Activated CD4-positive, CD25-positive, alpha-beta regulatory T cell treated with anti-CD3 and anti-CD28 coated beads, Interleukin-2, amount 50 U/mL, for 16 hours (primary cell): ENCODE results near the gene LRRC4B.
A peak's percentile ranks its signal among the peaks of the same experiment; 100 is the strongest.
"Not testable (repeated sequence)": the region's sequence is repeated elsewhere in the genome, so short reads cannot be mapped to it uniquely, and the experiment has no call there.

Experiments used
- DNase-seq: peaks from one replicate; pipeline ENCODE4 v3.0.0-alpha.2; 2020; ENCODE audit warnings: low read depth, low spot score

The LRRC4B gene

DNA sequence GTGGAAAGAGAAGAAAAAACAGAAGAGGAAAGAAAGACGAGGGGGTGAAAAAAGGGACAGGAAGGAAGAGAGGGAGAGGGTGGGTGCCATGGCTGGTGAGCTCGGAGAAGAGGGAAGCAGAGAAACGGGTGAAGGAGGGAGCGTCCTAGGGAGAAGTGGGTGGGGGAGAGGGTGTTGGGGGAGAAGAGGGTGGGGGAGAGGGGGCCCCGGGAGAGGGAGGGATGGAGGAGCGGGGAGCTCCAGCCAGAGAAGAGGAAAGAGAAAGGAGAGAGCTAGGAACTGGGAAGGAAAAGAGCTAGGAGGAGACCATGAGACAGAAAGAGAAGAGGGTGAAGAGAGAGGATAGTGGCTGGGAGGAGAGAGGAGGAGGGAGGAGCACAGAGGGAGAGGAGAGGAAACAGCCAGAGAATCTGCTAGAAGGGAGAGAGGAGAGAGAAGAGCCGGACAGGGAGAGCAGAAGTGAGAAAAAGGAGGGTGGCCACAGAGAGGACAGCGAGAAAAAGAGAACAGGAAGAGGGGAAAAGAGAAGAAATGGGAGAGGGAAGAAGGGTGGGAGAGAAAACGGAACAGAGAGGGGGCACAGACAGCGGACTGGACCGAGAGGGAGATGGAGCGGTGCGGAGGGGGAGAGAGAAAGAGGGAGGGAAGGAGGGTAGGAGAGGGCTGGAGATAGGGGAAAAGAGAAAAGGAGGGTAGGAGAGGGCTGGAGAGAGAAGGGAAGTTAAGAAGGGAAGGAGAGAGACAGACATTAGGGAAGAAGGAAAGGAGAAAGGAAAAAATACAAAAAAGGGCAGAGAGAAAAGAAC is 79.6 kb downstream of the LRRC4B start:
- DNase-seq, result no peak

DNA sequence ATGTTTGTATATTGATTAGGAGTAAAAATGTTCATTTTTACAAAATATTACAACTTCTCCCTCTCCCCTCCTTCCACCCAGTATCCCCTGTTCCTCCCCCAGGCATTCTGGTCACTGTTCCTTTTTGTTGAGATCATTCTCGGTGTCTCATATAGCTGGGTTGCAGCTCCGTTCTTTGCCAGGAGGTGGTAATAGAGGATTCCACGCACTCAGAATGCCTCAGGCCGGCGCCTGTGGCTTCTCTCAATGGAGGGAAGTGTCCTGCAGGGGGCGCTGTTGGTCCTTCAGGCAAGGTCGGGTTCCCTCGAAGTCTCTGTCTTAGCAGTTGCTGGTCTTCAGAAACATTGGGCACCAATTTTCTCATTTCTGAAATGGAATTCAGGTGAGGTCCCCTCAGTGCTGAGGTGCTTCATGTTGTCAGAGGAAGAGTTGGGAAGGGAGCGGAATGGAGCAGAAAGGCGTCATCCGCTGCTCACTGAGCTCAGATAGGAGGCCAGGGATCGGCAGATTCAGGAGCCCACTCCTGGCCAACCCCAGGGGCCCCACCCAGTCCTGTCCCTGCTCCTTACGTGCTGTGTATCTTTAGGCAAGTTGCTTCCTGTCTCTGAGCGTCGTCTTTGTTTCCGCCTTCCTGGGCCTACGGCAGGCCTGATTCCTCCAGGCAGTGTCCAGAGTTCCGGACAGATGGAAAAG is 81.3 kb downstream of the LRRC4B start:
- peak; percentile 19 for DNase-seq

DNA sequence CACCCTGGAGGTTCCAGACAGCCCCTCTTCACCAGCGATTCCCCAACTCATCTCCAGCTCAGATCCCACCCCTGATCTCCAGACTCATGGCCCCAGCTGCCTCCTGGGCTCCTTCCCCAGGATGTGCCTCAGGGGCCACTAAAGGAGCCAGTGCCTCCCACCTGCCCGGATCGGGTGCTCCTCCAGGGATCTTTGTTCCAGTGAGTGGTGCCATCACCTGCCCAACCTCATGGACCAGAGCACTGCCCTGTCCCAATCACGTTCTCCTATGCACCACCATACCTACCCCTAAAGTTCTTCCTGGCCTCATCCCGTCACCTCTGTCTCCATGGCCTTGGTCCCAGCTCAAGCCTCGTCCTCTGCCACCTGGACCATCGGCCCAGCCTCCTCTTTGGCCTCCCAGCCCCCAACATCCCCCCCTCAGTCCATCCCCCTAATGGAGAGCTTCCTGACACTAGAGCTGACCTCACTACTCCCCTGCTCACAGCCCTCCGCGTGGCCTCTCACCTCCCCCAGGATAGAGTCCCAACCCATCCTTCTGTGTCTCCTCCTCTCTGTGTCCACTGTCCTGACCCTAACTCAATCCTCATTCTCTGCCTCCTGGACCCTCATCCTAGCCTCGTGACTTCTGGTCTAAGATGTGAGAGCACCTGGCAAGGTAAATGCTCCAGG is 82.8 kb downstream of the LRRC4B start:
- DNase-seq, result no peak

DNA sequence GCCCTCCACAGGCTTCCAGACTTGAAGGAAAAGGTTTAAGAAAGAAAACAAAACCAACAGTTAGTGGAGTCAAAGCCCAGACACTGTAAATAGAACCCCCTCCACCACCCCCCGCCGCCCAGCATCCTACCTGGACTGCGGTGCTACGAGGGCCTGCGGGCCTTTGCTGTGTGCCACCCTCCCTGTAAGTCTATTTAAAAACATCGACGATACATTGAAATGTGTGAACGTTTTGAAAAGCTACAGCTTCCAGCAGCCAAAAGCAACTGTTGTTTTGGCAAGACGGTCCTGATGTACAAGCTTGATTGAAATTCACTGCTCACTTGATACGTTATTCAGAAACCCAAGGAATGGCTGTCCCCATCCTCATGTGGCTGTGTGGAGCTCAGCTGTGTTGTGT is 85.3 kb downstream of the LRRC4B start:
- no peak for DNase-seq

DNA sequence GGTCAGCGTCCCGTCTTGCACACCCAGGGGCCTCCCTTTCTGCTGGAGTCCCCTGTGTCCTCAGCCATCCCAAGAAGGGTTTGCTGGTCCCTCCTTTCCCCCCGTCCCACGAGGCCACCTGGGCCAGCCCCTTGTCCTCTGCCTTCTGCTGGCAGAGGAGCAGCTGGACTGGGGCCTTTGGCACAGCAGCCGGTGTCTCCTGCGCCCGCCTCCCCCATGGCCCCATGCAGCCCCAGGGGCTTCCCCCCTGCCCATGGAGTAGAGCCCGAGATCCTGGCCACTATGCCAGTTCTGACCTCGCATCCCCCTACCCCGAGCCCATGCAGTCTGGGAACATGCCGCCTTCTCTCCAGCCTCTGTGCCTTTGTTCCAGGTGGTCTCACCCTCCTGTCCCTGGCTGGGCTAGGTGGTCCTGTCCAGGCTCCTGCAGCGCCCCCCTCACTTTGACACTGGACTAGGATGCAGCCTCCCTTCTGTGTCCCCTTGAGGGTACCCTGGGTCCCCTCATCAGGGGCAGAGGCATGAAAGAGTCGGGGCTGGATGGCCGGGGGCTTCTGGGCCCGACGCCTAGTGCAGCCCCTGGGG is 85.9 kb downstream of the LRRC4B start:
- DNase-seq, result no peak

DNA sequence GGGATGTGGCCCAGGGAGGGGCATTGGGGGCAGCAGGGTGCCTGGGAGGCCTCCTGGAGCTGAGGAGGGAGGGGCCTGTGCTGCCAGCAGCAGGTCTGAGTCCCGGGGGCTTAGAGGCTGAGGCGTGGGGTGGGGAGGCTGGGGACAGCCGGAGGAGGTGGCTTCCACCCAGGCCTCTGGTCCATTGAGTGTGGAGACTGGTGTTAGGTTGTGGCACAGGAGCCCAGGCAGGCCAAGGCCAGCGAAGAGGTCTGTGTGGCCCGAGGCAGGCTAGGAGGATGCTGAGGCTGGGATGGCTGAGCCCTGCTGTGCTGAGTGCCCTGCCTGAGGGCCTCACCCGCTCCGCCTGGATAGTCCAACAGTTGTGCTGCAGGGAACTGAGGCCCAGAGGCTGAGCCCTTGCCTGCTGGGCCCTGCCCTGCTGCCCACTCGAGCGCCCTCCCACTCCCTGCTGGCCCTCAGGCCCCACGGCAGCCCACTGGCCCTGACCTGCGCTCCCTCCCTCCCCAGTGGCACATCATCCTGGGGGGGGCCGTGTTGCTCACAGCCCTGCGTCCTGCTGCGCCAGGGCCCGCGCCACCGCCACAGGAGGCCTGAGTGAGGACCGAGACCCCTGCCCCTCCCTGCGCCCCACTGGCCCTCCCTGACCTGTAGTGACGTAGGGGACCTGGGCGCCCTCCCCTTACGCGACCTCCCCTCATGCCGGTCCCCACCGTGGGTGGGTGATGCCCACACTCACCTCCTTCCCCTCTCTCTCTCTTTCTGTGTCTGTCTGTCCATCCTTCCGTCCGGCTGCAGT is 86.7 kb downstream of the LRRC4B start:
- no peak for DNase-seq

DNA sequence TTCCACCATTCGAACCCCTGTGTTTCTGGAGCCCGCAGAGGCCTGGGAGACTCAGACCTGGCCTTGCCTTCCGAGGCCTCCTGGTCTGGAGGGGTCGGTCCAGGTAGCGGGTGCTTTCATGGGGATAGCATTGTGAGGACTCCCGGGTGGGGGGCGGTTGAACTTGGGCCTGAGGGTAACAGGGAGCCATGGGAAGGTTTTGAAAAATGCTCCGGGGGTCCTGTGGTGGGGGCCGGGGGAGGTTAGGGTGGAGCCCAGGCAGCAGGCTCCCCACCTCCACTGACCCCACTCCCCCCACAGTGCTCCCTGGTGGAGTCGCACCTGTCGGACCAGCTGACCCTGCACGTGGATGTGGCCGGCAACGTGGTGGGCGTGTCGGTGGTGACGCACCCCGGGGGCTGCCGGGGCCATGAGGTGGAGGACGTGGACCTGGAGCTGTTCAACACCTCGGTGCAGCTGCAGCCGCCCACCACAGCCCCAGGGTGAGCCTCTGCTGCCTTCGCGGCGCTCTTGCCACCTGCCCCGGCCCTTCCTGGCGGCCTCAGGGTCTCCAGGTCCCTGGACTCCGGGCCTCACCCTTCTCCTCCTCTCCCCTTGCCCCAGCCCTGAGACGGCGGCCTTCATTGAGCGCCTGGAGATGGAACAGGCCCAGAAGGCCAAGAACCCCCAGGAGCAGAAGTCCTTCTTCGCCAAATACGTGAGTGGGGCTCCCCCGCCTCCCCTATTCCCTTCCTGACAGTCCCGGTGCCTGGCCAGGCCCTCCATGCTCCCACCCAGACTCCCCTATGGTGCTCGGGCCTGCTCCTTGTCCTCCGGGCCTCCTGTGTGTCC is 87.7 kb downstream of the LRRC4B start:
- no peak for DNase-seq

DNA sequence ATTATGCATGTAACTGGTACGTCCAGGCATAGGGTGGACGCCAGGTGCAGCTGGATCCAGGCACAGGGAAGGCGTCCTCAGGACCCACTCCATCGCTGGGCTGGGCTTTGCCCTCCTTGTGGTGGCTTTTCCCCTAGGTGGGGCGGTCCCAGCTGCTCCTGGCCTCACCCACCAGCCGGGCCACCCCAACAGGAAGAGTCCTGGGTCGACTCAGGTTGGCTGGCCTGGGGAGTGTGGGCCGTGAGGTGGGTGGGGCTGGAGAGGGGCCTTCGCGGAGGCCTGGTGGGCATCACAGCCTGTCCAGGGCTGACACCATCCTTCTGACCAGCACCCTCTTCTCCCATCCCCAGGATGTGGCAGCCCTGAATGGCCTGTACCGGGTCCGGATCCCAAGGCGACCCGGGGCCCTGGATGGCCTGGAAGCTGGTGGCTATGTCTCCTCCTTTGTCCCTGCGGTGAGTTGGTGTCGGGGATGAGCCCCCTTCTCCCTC is 88.4 kb downstream of the LRRC4B start:
- DNase-seq, result no peak

DNA sequence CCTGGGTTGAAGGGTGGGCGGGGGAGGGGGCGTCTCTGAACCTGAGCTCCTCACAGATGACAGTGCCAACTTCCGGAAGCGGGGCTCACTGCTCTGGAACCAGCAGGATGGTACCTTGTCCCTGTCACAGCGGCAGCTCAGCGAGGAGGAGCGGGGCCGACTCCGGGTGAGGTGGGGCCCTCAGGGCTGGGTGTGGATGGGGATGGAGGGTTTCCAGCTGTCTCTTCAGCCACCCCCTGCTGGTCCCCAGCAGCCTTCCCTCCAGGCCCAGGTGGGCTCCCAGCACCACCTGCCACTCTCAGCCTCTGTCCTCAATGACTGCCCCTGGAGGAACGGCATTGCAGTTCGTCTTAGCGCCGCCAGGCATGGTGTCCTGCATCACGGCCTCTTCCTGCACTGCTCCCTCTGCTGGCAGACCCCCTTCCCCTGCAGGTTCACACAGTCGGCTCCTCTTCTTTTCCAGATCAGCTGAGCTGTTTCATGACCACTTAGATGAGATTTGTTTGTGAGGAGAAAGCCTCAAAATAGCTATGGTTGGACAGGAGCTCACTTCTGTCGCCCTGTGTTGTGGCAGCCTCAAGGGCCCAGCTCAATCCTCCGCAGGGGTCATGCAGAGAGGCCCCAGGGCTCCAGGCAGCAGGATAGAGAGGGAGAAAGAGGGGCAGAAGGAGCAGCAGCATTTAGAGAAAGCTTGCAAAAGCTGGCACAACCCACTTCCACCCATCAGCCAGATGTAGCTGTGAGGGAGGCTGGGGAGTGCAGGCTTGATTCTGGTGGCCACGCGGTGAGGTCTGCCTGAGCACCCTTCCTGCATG is 89.1 kb downstream of the LRRC4B start:
- DNase-seq, result no peak

DNA sequence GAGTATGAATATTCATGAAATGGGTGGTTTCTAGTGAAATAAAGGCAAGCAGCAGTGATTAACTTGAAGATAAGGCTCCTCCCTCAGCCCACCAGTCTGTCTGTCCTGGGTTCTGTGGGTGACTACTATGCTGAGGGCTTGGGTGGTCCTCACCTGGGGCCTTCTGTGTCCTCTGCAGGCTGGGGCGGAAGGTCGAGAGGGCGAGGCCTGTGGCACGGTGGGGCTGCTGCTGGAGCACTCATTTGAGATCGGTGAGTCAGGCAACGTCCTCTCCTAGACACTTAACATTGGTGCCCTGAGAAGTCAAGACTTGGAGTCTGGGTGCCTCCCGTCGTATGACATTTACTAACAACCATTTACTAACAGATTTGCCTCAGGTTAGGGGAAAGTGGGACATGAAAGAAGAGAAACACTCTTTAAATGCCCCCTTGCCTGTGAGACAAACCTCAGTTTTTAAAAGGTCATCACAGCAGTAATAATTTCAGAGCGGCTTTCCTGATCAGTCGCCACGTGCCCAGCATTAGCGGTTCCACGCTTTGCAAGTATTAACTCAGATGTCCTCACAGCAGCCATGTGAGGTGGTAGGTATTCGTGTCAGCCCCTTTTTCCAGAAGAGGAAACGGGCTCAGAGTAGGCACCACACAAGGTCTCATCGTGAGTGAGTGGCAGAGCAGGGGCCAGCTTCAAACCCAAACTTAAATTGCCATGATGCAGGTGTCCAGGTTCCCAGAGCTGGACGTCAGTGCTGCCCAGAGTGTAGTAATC is 90.3 kb downstream of the LRRC4B start:
- no peak for DNase-seq

DNA sequence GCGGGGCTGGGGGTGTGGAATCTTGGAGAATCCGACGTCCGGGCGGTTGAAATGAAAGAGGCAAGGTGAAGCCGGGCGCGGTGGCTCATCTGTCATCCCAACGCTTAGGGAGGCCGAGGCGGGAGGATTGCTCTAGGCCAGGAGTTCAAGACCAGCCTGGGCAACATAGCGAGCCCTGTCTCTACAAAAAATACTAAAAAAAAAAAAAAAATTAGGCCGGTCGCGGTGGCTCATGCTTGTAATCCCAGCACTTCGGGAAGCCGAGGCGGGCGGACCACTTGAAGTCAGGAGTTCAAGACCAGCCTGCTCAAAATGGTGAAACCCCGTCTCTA is 91.4 kb downstream of the LRRC4B start:
- no peak for DNase-seq

DNA sequence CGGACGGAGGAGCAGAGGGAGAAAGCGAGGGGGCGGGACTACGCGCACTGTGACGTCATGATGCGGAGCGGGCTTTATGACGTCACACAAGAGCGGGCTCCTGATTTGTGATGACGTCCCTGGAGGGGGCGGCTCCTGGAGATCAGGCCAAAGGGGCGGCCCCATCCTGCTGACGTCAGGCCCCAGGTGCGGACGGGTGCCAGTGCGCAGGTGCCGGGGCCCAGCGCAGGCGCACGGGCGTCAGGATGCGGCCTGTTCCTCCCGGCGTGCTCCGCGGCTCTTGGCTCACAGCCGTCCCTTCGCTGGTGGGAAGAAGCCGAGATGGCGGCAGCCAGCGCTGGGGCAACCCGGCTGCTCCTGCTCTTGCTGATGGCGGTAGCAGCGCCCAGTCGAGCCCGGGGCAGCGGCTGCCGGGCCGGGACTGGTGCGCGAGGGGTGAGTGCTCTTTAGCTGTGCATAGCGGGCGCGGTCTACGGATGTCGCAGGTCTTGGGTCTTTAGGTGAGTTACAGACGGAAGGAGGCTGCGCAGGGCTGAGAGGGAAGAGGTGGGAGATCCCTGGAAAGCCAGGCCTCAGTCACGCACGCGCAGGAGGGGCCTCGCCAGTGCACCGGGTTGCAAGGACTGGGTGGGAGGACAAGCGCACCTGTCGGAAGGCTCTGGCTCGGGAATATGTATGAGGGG is 91.9 kb downstream of the LRRC4B start, which contains the start of the genes EMC10 and GARIN5A:
Gene EMC10 (plus strand): TSS at position 284 of the 683 bp plus-strand sequence. CDS start 38 bp downstream, at position 322.
Gene GARIN5A (minus strand): TSS at position 625 of the 683 bp plus-strand sequence. CDS start 460 bp downstream, at position 165.
- peak; percentile 86 for DNase-seq

DNA sequence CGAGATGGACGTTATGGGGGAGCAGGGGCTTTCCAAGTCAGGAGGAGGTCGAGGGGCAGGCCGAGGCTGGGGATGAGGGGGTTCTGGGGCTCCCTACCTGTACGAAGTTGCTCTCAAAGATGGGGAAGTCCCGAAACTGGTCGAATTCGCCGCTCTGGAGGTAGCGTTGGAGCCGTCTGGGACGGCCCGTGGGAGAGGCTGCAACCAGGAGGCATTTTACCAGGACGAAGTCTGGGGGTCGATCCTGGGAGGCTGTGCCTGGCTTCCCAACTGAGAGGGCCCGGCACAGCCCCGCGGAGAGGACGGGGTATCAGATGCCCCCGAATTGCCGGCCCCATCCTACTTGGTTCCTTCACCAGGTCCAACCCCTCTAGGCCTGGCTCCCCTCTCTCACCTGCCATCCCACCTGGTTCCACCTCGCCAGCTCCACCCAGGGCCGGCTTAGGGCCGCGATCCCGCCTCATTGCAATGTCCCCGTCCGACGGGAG is 92.5 kb downstream of the LRRC4B start:
- no peak for DNase-seq

DNA sequence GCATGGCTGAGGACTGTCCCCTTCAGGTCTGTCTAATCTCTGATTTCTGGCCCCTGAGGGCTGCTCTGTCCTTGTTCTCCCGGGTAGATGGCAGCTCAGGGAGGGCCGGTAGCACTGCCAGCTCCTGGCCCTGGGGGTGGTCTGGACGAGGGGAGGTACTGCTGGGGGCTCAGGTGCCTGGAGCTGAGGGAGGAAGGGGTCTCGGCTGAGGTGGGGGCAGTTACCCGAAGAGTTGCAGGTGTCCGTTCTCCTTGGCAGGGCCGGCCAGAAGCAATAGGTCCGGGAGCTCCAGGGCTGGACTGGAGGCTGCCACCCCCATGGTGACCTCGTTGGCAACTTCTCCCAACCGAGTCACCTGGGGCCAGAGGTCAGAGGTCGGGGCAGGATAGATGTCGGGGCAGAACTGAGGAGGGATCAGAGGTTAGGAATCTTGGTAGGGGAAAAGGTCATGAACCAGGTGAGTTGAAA is 93.1 kb downstream of the LRRC4B start:
- DNase-seq, result no peak

DNA sequence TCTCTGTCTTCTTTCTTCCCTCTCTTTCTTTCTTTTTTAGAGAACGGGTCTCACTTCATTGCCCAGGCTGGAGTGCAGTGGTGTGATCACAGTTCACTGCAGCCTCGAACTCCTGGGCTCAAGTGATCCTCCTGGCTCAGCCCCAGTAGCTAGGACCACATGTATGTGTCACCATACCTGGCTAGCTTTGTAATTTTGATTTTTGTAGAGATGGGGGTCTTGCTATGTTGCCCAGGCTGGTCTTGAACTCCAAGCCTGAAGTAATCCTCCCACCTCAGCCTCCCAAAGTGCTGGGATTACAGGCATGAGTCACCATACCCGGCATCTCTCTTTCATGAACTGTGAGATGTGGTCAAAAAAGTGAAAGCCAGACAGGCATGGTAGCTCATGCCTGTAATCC is 94.9 kb downstream of the LRRC4B start:
- not testable (repeated sequence) for DNase-seq

DNA sequence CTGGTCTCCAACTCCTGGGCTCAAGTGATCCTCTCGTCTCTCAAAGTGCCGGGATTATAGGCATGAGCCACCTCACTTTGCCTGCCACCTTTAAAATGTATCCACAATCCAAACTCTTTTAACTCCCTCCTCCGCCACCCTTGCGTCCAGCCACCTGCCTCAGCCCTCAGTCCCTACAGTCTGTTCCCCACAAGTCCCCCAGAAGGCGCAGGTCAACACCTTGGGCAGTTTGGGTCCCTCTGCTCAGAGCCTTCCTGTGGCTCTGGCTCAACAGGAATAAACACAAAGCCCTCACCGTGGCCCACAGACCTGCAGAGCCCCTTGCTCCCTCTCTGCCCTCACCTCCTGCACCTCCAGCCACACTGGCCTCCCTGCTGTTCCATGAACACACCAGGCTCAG is 99.4 kb downstream of the LRRC4B start:
- DNase-seq, result no peak

DNA sequence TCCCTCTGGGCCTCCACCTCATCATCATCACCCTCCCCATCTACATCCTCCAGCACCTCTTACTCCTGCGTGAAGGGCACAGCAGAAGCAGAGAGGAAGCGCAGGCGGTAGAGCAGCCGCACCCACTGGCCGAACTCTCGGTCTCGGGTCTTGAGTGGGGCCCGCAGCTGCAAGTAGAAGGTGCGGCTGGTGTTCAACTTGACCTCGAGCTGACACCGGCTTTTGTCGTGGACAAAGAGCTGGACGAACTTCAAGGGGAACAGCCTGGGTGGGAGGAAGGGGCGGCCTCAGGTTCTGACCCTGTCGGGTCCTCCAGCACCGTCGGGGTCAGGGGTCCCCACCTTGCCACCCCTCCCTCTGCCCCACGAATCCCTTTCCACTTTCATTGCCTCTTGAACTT is 100.7 kb downstream of the LRRC4B start:
- no peak for DNase-seq
